ENCODE data around the gene PARK7. TPM values are rescaled to one million over a fixed set of nuclear protein-coding genes. Genes with fewer than 3 reads are reported as not detected.

Gene PARK7
- total and polyA plus RNA-seq, 2 experiments from 2014 or later, result 178 to 679 TPM

GRCh38 chr1:8012955-8013354, 51.4 kb downstream of the PARK7 start (continued):
- TF ChIP-seq, protein P1, sequence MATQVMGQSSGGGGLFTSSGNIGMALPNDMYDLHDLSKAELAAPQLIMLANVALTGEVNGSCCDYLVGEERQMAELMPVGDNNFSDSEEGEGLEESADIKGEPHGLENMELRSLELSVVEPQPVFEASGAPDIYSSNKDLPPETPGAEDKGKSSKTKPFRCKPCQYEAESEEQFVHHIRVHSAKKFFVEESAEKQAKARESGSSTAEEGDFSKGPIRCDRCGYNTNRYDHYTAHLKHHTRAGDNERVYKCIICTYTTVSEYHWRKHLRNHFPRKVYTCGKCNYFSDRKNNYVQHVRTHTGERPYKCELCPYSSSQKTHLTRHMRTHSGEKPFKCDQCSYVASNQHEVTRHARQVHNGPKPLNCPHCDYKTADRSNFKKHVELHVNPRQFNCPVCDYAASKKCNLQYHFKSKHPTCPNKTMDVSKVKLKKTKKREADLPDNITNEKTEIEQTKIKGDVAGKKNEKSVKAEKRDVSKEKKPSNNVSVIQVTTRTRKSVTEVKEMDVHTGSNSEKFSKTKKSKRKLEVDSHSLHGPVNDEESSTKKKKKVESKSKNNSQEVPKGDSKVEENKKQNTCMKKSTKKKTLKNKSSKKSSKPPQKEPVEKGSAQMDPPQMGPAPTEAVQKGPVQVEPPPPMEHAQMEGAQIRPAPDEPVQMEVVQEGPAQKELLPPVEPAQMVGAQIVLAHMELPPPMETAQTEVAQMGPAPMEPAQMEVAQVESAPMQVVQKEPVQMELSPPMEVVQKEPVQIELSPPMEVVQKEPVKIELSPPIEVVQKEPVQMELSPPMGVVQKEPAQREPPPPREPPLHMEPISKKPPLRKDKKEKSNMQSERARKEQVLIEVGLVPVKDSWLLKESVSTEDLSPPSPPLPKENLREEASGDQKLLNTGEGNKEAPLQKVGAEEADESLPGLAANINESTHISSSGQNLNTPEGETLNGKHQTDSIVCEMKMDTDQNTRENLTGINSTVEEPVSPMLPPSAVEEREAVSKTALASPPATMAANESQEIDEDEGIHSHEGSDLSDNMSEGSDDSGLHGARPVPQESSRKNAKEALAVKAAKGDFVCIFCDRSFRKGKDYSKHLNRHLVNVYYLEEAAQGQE (IDR thresholded peaks at IDR 0.05; ENCODE audit: unreplicated experiment), result no peak
- TF ChIP-seq CREB1 (CRISPR knock-in tag; IDR thresholded peaks at IDR 0.05; ENCODE audit: low read depth) (no peak), JUNB (IDR thresholded peaks at IDR 0.05; ENCODE audit: unreplicated experiment) (no peak), NANOG (IDR thresholded peaks at IDR 0.05; ENCODE audit: borderline replicate concordance) (no peak), ZNF331 (CRISPR knock-in tag; IDR thresholded peaks at IDR 0.05; ENCODE audit: low read depth) (no peak)

GRCh38 chr1:8013399-8013798, 51.9 kb downstream of the PARK7 start:
- H3K9me3 Mint-ChIP-seq, result no peaks in the 10 kb centered on the region
- Histone ChIP-seq H3K4me3 (no peak overlapping the region), H3K27me3 (ENCODE audit: insufficient read depth) (no peaks in the 10 kb centered on the region), H3K27ac (ENCODE audit: low read depth) (peak overlapping the region; percentile 72), H2AFZ (no peak overlapping the region), H3K36me3 (ENCODE audit: insufficient read depth) (peaks cover 29% of the 10 kb centered on the region), H3K4me1 (ENCODE audit: insufficient read depth) (peaks cover 32% of the 10 kb centered on the region), H3F3A (replicated peaks; ENCODE audit: low read depth) (peaks cover 16% of the 10 kb centered on the region), H4K20me1 (replicated peaks; ENCODE audit: insufficient read depth) (peaks cover 27% of the 10 kb centered on the region), H3K4me2 (no peak overlapping the region), H3K9me2 (ENCODE audit: insufficient read depth) (no peaks in the 10 kb centered on the region), H3K79me2 (replicated peaks; ENCODE audit: insufficient read depth) (peaks cover 64% of the 10 kb centered on the region)
- peaks cover 33% of the 10 kb centered on the region for H3K4me1 Mint-ChIP-seq
- TF ChIP-seq, protein P2, sequence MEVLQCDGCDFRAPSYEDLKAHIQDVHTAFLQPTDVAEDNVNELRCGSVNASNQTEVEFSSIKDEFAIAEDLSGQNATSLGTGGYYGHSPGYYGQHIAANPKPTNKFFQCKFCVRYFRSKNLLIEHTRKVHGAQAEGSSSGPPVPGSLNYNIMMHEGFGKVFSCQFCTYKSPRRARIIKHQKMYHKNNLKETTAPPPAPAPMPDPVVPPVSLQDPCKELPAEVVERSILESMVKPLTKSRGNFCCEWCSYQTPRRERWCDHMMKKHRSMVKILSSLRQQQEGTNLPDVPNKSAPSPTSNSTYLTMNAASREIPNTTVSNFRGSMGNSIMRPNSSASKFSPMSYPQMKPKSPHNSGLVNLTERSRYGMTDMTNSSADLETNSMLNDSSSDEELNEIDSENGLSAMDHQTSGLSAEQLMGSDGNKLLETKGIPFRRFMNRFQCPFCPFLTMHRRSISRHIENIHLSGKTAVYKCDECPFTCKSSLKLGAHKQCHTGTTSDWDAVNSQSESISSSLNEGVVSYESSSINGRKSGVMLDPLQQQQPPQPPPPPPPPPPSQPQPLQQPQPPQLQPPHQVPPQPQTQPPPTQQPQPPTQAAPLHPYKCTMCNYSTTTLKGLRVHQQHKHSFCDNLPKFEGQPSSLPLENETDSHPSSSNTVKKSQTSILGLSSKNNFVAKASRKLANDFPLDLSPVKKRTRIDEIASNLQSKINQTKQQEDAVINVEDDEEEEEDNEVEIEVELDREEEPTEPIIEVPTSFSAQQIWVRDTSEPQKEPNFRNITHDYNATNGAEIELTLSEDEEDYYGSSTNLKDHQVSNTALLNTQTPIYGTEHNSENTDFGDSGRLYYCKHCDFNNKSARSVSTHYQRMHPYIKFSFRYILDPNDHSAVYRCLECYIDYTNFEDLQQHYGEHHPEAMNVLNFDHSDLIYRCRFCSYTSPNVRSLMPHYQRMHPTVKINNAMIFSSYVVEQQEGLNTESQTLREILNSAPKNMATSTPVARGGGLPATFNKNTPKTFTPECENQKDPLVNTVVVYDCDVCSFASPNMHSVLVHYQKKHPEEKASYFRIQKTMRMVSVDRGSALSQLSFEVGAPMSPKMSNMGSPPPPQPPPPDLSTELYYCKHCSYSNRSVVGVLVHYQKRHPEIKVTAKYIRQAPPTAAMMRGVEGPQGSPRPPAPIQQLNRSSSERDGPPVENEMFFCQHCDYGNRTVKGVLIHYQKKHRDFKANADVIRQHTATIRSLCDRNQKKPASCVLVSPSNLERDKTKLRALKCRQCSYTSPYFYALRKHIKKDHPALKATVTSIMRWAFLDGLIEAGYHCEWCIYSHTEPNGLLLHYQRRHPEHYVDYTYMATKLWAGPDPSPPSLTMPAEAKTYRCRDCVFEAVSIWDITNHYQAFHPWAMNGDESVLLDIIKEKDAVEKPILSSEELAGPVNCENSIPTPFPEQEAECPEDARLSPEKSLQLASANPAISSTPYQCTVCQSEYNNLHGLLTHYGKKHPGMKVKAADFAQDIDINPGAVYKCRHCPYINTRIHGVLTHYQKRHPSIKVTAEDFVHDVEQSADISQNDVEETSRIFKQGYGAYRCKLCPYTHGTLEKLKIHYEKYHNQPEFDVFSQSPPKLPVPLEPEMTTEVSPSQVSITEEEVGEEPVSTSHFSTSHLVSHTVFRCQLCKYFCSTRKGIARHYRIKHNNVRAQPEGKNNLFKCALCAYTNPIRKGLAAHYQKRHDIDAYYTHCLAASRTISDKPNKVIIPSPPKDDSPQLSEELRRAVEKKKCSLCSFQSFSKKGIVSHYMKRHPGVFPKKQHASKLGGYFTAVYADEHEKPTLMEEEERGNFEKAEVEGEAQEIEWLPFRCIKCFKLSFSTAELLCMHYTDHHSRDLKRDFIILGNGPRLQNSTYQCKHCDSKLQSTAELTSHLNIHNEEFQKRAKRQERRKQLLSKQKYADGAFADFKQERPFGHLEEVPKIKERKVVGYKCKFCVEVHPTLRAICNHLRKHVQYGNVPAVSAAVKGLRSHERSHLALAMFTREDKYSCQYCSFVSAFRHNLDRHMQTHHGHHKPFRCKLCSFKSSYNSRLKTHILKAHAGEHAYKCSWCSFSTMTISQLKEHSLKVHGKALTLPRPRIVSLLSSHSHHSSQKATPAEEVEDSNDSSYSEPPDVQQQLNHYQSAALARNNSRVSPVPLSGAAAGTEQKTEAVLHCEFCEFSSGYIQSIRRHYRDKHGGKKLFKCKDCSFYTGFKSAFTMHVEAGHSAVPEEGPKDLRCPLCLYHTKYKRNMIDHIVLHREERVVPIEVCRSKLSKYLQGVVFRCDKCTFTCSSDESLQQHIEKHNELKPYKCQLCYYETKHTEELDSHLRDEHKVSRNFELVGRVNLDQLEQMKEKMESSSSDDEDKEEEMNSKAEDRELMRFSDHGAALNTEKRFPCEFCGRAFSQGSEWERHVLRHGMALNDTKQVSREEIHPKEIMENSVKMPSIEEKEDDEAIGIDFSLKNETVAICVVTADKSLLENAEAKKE (CRISPR knock-in tag; IDR thresholded peaks at IDR 0.05), result no peak
- TF ChIP-seq ZNF114 (CRISPR knock-in tag; IDR thresholded peaks at IDR 0.05) (no peak), ZNF331 (CRISPR knock-in tag; IDR thresholded peaks at IDR 0.05; ENCODE audit: low read depth) (no peak), CTCF (conservative IDR thresholded peaks at IDR 0.05; ENCODE audit: low read depth in 2 of 2) (no peak), EZH2phosphoT487 (IDR thresholded peaks at IDR 0.05; ENCODE audit: unreplicated experiment) (no peak), STAT1 (IDR thresholded peaks at IDR 0.05; ENCODE audit: unreplicated experiment) (no peak), JUNB (IDR thresholded peaks at IDR 0.05; ENCODE audit: unreplicated experiment) (no peak), NANOG (IDR thresholded peaks at IDR 0.05; ENCODE audit: borderline replicate concordance) (no peak), CREB1 (CRISPR knock-in tag; IDR thresholded peaks at IDR 0.05; ENCODE audit: low read depth) (no peak)
- DNase-seq (ENCODE audit: low spot score) (no peak), ATAC-seq (no peak)
- peaks cover 47% of the 10 kb centered on the region for H3K36me3 Mint-ChIP-seq (ENCODE audit: low read depth)
- H3K4me3 Mint-ChIP-seq, result no peak overlapping the region
- H3K27ac Mint-ChIP-seq, result no peak overlapping the region
- H3K27me3 Mint-ChIP-seq (ENCODE audit: insufficient read depth, low read depth, poor library complexity), result no peaks in the 10 kb centered on the region

Data from GM23338 (cell line).